C4-2B (cell line): Measurements from ENCODE around the gene RNF13.
"Not testable (repeated sequence)": the region's sequence is repeated elsewhere in the genome, so short reads cannot be mapped to it uniquely, and the experiment has no call there.

ENCODE experiments used
- CTCF ChIP-seq: fragments of 450-650 bp; conservative IDR thresholded peaks from 2 replicates; pipeline ENCODE4 v1.5.1; 2017; ENCODE audit warnings: mild to moderate bottlenecking
- ZFX ChIP-seq: fragments of 450-650 bp; IDR thresholded peaks from 2 replicates; pipeline ENCODE4 v1.6.1; 2017

DNA sequence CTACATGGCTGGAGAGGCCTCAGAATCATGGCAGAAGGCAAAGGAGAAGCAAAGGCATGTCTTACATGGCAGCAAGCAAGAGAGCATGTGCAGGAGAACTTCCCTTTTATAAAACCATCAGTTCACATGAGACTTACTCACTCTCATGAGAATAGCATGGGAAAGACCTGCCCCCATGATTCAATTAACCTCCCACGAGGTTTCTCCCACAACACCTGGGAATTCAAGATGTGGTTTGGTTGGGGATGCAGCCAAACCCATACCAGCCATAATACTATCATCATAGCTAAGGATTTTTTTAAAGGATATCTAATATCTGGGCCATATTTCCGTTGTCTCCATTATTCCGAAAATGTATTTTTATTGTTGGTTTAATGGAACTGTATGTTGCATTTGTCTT, 26.5 kb downstream of the RNF13 start:
- not testable (repeated sequence) for TF ChIP-seq CTCF, ZFX
